ENCODE results near the gene SYTL4.

DNA sequence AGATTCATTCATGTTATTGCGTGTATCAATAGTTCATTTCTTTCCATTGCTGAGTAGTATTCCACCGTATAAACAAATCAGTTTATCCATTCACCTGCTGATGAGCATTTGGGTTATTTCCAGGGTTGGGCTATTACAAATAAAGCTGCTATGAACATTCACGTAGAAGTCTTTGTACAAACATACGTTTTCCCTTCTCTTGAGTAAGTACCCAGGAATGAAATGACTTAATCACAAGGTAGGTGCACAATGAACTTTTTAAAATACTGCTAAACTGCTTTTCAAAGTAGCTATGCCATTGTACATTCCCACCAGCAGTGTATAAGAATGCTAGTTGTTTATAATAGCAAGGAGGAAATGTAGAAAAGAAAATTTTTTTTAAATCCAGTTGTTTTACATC lies 35.9 kb downstream of the SYTL4 start:
- TF ChIP-seq, protein P1, sequence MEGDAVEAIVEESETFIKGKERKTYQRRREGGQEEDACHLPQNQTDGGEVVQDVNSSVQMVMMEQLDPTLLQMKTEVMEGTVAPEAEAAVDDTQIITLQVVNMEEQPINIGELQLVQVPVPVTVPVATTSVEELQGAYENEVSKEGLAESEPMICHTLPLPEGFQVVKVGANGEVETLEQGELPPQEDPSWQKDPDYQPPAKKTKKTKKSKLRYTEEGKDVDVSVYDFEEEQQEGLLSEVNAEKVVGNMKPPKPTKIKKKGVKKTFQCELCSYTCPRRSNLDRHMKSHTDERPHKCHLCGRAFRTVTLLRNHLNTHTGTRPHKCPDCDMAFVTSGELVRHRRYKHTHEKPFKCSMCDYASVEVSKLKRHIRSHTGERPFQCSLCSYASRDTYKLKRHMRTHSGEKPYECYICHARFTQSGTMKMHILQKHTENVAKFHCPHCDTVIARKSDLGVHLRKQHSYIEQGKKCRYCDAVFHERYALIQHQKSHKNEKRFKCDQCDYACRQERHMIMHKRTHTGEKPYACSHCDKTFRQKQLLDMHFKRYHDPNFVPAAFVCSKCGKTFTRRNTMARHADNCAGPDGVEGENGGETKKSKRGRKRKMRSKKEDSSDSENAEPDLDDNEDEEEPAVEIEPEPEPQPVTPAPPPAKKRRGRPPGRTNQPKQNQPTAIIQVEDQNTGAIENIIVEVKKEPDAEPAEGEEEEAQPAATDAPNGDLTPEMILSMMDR (conservative IDR thresholded peaks at IDR 0.05; ENCODE audit: low read depth in 2 of 2), result no peak
- TF ChIP-seq EZH2phosphoT487 (IDR thresholded peaks at IDR 0.05; ENCODE audit: unreplicated experiment), result no peak
- TF ChIP-seq ZNF114 (CRISPR knock-in tag; IDR thresholded peaks at IDR 0.05), result no peak
- TF ChIP-seq, protein P2, sequence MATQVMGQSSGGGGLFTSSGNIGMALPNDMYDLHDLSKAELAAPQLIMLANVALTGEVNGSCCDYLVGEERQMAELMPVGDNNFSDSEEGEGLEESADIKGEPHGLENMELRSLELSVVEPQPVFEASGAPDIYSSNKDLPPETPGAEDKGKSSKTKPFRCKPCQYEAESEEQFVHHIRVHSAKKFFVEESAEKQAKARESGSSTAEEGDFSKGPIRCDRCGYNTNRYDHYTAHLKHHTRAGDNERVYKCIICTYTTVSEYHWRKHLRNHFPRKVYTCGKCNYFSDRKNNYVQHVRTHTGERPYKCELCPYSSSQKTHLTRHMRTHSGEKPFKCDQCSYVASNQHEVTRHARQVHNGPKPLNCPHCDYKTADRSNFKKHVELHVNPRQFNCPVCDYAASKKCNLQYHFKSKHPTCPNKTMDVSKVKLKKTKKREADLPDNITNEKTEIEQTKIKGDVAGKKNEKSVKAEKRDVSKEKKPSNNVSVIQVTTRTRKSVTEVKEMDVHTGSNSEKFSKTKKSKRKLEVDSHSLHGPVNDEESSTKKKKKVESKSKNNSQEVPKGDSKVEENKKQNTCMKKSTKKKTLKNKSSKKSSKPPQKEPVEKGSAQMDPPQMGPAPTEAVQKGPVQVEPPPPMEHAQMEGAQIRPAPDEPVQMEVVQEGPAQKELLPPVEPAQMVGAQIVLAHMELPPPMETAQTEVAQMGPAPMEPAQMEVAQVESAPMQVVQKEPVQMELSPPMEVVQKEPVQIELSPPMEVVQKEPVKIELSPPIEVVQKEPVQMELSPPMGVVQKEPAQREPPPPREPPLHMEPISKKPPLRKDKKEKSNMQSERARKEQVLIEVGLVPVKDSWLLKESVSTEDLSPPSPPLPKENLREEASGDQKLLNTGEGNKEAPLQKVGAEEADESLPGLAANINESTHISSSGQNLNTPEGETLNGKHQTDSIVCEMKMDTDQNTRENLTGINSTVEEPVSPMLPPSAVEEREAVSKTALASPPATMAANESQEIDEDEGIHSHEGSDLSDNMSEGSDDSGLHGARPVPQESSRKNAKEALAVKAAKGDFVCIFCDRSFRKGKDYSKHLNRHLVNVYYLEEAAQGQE (IDR thresholded peaks at IDR 0.05; ENCODE audit: unreplicated experiment), result no peak
- TF ChIP-seq EZH2 (IDR thresholded peaks at IDR 0.05; ENCODE audit: low read depth, unreplicated experiment), result no peak
- TF ChIP-seq CREB1 (CRISPR knock-in tag; IDR thresholded peaks at IDR 0.05; ENCODE audit: low read depth), result no peak
- TF ChIP-seq POLR2AphosphoS5 (IDR thresholded peaks at IDR 0.05; ENCODE audit: low read depth), result no peak
- no peak for TF ChIP-seq JUNB (IDR thresholded peaks at IDR 0.05; ENCODE audit: unreplicated experiment)
- TF ChIP-seq ETS1 (IDR thresholded peaks at IDR 0.05), result no peak
- no peak for TF ChIP-seq NANOG (IDR thresholded peaks at IDR 0.05; ENCODE audit: borderline replicate concordance)
- no peak for TF ChIP-seq STAT1 (IDR thresholded peaks at IDR 0.05; ENCODE audit: unreplicated experiment)
